ENCODE results near the gene DUXB. TPM values are rescaled to one million over a fixed set of nuclear protein-coding genes. Genes with fewer than 3 reads are reported as not detected.
A peak's percentile ranks its signal among the peaks of the same experiment; 100 is the strongest.

Gene DUXB
- total RNA-seq, 1 donor from 2014 or later: not detected

GRCh38 chr16:75742424-75743047 is 41.3 kb upstream of the DUXB start:
- DNase-seq (ENCODE audit: low spot score in 2 of 2, unreplicated experiment in 2 of 2): no peak
- TF ChIP-seq, protein P1, sequence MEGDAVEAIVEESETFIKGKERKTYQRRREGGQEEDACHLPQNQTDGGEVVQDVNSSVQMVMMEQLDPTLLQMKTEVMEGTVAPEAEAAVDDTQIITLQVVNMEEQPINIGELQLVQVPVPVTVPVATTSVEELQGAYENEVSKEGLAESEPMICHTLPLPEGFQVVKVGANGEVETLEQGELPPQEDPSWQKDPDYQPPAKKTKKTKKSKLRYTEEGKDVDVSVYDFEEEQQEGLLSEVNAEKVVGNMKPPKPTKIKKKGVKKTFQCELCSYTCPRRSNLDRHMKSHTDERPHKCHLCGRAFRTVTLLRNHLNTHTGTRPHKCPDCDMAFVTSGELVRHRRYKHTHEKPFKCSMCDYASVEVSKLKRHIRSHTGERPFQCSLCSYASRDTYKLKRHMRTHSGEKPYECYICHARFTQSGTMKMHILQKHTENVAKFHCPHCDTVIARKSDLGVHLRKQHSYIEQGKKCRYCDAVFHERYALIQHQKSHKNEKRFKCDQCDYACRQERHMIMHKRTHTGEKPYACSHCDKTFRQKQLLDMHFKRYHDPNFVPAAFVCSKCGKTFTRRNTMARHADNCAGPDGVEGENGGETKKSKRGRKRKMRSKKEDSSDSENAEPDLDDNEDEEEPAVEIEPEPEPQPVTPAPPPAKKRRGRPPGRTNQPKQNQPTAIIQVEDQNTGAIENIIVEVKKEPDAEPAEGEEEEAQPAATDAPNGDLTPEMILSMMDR (IDR thresholded peaks at IDR 0.05; ENCODE audit: unreplicated experiment): no peak
- no peaks in the 10 kb centered on the region for H3K27me3 Mint-ChIP-seq (ENCODE audit: low read depth)
- H3K36me3 Mint-ChIP-seq: peaks cover 6% of the 10 kb centered on the region
- no peaks in the 10 kb centered on the region for H3K4me1 Mint-ChIP-seq
- no peak overlapping the region for H3K27ac Mint-ChIP-seq
- no peak overlapping the region for H3K4me3 Mint-ChIP-seq
- H3K9me3 Mint-ChIP-seq: peaks cover 56% of the 10 kb centered on the region

DNA sequence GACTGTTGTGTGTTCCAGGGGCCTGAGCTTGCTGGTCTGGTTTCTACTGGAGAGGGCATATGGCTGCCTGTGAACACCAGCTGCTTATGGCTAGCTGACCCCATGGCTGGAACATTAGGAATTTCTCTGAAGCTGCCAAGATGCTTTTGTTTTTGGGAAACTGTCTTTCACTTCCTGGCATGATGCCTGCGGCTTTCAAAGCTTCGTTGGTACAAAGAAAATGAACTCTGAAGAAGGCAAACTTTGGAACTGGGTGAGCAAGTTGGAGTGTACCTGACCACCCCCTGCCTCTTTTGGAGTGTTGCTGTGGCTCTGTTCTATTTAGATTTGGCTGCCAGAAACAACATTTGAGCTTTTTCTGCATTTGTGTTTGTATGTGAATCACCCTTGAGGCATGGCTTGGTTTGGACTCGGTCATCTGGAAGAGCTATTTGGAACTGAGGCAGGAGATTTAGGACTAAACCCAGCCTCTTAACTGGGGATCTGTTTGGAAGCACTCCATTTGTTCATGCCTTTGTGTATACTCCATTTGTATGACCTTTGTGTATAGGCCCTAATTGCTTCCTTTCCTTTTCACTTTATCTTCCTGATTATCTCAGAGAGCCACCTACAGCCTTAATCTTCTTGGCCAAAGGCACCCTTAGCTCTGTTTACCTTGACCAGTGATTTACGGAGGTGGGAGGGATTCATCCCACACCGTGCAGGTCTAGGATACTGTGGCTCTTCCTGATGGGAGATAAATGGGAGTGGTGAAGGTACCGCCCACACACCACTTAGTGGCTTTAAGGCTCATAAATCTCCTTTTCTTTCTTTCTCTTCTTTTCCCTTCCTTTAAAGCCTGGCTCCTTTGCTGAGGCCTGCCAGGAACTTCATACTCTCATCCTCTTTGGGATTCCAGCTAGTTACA is 32.3 kb upstream of the DUXB start:
- no peaks in the 10 kb centered on the region for H3K27me3 Mint-ChIP-seq (ENCODE audit: low read depth)
- peaks cover 11% of the 10 kb centered on the region for H3K4me1 Mint-ChIP-seq
- H3K4me3 Mint-ChIP-seq: no peak overlapping the region
- TF ChIP-seq, protein P1 (IDR thresholded peaks at IDR 0.05; ENCODE audit: unreplicated experiment): no peak
- peaks cover 7% of the 10 kb centered on the region for H3K9me3 Mint-ChIP-seq
- no peaks in the 10 kb centered on the region for H3K36me3 Mint-ChIP-seq
- H3K27ac Mint-ChIP-seq: peak overlapping the region; percentile 30
- no peak for DNase-seq (ENCODE audit: low spot score in 2 of 2, unreplicated experiment in 2 of 2)

DNA sequence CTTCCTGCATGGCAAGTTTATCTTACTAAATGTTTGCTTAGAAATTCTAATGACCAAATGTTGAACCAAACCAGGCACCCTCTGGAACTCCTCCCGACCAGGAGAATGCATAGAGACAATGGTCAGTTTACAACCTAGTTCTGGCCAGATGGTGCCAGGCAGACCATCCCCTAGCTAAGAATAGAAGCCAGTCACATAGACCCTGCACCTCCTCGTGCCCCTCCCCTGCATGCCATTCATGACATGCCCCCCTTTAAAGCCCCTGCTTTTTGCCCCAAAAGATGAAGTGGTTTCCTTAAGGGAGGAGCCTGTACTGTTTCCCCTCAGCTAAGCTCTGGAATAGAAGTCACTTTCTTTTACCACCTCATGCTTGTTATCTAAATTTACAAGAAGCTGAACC is 31.6 kb upstream of the DUXB start:
- Mint-ChIP-seq H3K27ac (no peak overlapping the region), H3K4me3 (no peak overlapping the region), H3K9me3 (peaks cover 3% of the 10 kb centered on the region), H3K4me1 (peaks cover 11% of the 10 kb centered on the region), H3K36me3 (no peaks in the 10 kb centered on the region), H3K27me3 (ENCODE audit: low read depth) (no peaks in the 10 kb centered on the region)
- no peak for DNase-seq (ENCODE audit: low spot score in 2 of 2, unreplicated experiment in 2 of 2)
- TF ChIP-seq, protein P1 (IDR thresholded peaks at IDR 0.05; ENCODE audit: unreplicated experiment): no peak

GRCh38 chr16:75727221-75727620 is 26.0 kb upstream of the DUXB start:
- Mint-ChIP-seq H3K27me3 (ENCODE audit: low read depth) (no peaks in the 10 kb centered on the region), H3K27ac (no peak overlapping the region), H3K36me3 (no peaks in the 10 kb centered on the region), H3K4me1 (no peaks in the 10 kb centered on the region), H3K9me3 (peaks cover 13% of the 10 kb centered on the region), H3K4me3 (no peak overlapping the region)
- TF ChIP-seq, protein P1 (IDR thresholded peaks at IDR 0.05; ENCODE audit: unreplicated experiment): no peak
- no peak for DNase-seq (ENCODE audit: low spot score in 2 of 2, unreplicated experiment in 2 of 2)

DNA sequence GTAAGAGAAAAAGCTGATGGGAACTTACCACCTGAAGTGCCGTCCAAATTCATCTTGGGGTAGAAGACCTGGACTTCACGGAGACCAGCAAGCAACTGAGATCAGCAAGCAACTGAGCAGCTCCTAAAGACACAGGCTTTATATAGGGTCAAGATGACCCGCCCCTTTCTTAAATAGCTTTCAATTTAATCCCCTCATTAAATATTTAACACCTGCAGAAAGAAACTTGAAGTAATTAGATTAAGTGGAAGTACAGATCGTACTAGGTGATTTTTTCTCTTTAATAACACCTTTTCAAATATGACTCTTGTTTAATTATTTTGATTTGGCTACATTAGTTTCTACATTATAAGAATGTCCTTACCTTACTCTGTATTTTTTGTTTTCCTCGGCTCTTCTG is 25.1 kb upstream of the DUXB start, which contains the start of gene CPHXL:
Gene CPHXL (minus strand): TSS at position 101 of the 400 bp plus-strand sequence. CDS start 48 bp downstream, at position 53.
- Mint-ChIP-seq H3K36me3 (no peaks in the 10 kb centered on the region), H3K9me3 (peaks cover 20% of the 10 kb centered on the region), H3K4me1 (no peaks in the 10 kb centered on the region)

More for the DNA sequence above, 25.1 kb upstream of the DUXB start, which contains the start of gene CPHXL:
- no peak for DNase-seq (ENCODE audit: low spot score in 2 of 2, unreplicated experiment in 2 of 2)
- TF ChIP-seq, protein P1 (IDR thresholded peaks at IDR 0.05; ENCODE audit: unreplicated experiment): no peak
- H3K27me3 Mint-ChIP-seq (ENCODE audit: low read depth): no peaks in the 10 kb centered on the region
- H3K27ac Mint-ChIP-seq: no peak within 1 kb of the TSS
- no peak within 1 kb of the TSS for H3K4me3 Mint-ChIP-seq
